PC-9 (cell line): ENCODE results near the gene PRRX2. TPM values are rescaled to one million over a fixed set of nuclear protein-coding genes. Genes with fewer than 3 reads are reported as not detected.
A peak's percentile ranks its signal among the peaks of the same experiment; 100 is the strongest.

Experiments used
- BruUV-seq: library from RNA; stranded (reverse); fragments of 400-500 nt; replicated peaks from 2 replicates; lab custom pipeline; 2021; lab: Mats Ljungman, UMichigan
- CTCF ChIA-PET: fragments of 300-600 bp; sonication (Branson Sonifier 250); formaldehyde crosslinking; loops from one replicate; lab custom pipeline; 2022; ENCODE audit warnings: antibody characterized with exemption; lab: Charles Lee
- POLR2A ChIA-PET: fragments of 300-600 bp; sonication (Branson Sonifier 250); formaldehyde crosslinking; loops from one replicate; lab custom pipeline; 2022; ENCODE audit warnings: antibody characterized with exemption; ENCODE audit not compliant: unreplicated experiment; lab: Charles Lee
- DNase-seq, 2 experiments: peaks; one replicate each; pipeline versions ENCODE4 v3.0.0 to v3.0.0-alpha.2; 2015 to 2022; ENCODE audit warnings: mixed read lengths in 1 of 2
- H2AFZ ChIP-seq: fragments of 200-600 bp; sonication (generic); 2 replicates; pipeline ENCODE4 v1.8.1; 2017; ENCODE audit warnings: antibody characterized with exemption
- H3F3A ChIP-seq: fragments of 200-600 bp; sonication (generic); 2 replicates; pipeline ENCODE4 v1.8.1; 2017; ENCODE audit warnings: antibody characterized with exemption, mild to moderate bottlenecking, low read depth; ENCODE audit not compliant: insufficient read depth
- H3K27ac ChIP-seq: fragments of 200-600 bp; sonication (generic); 2 replicates; pipeline ENCODE4 v1.6.1; 2016; ENCODE audit warnings: mixed run types
- H3K27me3 ChIP-seq: fragments of 200-600 bp; sonication (generic); 2 replicates; pipeline ENCODE4 v1.6.1; 2016; ENCODE audit warnings: low read depth, mixed run types; ENCODE audit not compliant: insufficient read depth
- H3K36me3 ChIP-seq: fragments of 200-600 bp; sonication (generic); 2 replicates; pipeline ENCODE4 v1.6.1; 2016; ENCODE audit warnings: low read depth, mixed run types
- H3K4me1 ChIP-seq: fragments of 200-600 bp; sonication (generic); replicated peaks from 2 replicates; pipeline ENCODE4 v1.6.1; 2016; ENCODE audit warnings: mixed run types; ENCODE audit not compliant: insufficient read depth
- H3K4me2 ChIP-seq: fragments of 200-600 bp; sonication (generic); 2 replicates; pipeline ENCODE4 v1.6.1; 2017; ENCODE audit warnings: mixed run types
- H3K4me3 ChIP-seq: fragments of 200-600 bp; sonication (generic); 2 replicates; pipeline ENCODE4 v1.6.1; 2016; ENCODE audit warnings: mixed run types
- H3K79me2 ChIP-seq: fragments of 200-600 bp; sonication (generic); 2 replicates; pipeline ENCODE4 v1.6.1; 2017; ENCODE audit warnings: low read depth, mixed run types
- H3K9me2 ChIP-seq: fragments of 200-600 bp; sonication (generic); 2 replicates; pipeline ENCODE4 v1.8.1; 2017; ENCODE audit warnings: mild to moderate bottlenecking; ENCODE audit not compliant: insufficient read depth
- H3K9me3 ChIP-seq: fragments of 200-600 bp; sonication (generic); 2 replicates; pipeline ENCODE4 v1.8.1; 2016; ENCODE audit warnings: low read depth; ENCODE audit not compliant: insufficient read depth
- H4K20me1 ChIP-seq: fragments of 200-600 bp; sonication (generic); 2 replicates; pipeline ENCODE4 v1.8.1; 2017; ENCODE audit not compliant: insufficient read depth
- CTCF ChIP-seq: fragments of 200-600 bp; sonication (generic); conservative IDR thresholded peaks from 2 replicates; pipeline ENCODE4 v1.6.1; 2017; ENCODE audit warnings: mixed run types, antibody characterized with exemption, mild to moderate bottlenecking, moderate library complexity
- EZH2 ChIP-seq: fragments of 200-600 bp; sonication (generic); IDR thresholded peaks from 2 replicates; pipeline ENCODE4 v1.8.0; 2017; ENCODE audit warnings: antibody characterized with exemption, low read depth
- intact Hi-C: fragments of 100-400 bp; cut with micrococcal nuclease; formaldehyde crosslinking; loops from one replicate; pipeline ENCODE4 v1.10.0; 2022; ENCODE audit not compliant: unreplicated experiment
- total RNA-seq: library from RNA; stranded (reverse); gene quantifications from 2 replicates; pipeline ENCODE4 v1.2.3, GENCODE V29; 2021

PRRX2 gene
- total RNA-seq, 1 experiment from 2014 or later, result 0.98 TPM

GRCh38 chr9:129664746-129665388 is 580 bp upstream of the PRRX2 start:
- Histone ChIP-seq H2AFZ (no peak overlapping the region), H3K27ac (no peak overlapping the region)

GRCh38 chr9:129665814-129666520 is 520 bp downstream of the PRRX2 start:
- TF ChIP-seq EZH2 (no peak), CTCF (no peak)
- Histone ChIP-seq H3K27me3 (peaks cover 3% of the 10 kb centered on the region; the same call in 1 of the 2 replicates), H3K27ac (no peak overlapping the region), H3K36me3 (no peaks in the 10 kb centered on the region), H3K4me1 (no peaks in the 10 kb centered on the region), H3K9me3 (no peaks in the 10 kb centered on the region), H2AFZ (no peak overlapping the region), H3K79me2 (no peaks in the 10 kb centered on the region), H4K20me1 (no peaks in the 10 kb centered on the region), H3K4me3 (no peak overlapping the region), H3F3A (no peaks in the 10 kb centered on the region), H3K4me2 (no peak overlapping the region; the same call in 1 of the 2 replicates), H3K9me2 (no peaks in the 10 kb centered on the region)
- CTCF ChIA-PET, result no interaction called here
- intact Hi-C loops, result no loop called here
- no peak for DNase-seq
- BruUV-seq, result no TSS peak
- POLR2A ChIA-PET, result no interaction called here

More at GRCh38 chr9:129664746-129665388, 580 bp upstream of the PRRX2 start:
- no peak for DNase-seq
- no peaks in the 10 kb centered on the region for H3K9me3 ChIP-seq
- H3K4me1 ChIP-seq, result no peaks in the 10 kb centered on the region
- no peaks in the 10 kb centered on the region for H3F3A ChIP-seq
- H3K36me3 ChIP-seq, result no peaks in the 10 kb centered on the region
- no peaks in the 10 kb centered on the region for H3K79me2 ChIP-seq
- ChIA-PET POLR2A (no interaction called here), CTCF (no interaction called here)
- H3K4me2 ChIP-seq, result peak overlapping the region; percentile 30; the same call in 1 of the 2 replicates
- TF ChIP-seq CTCF (no peak), EZH2 (no peak)
- H3K9me2 ChIP-seq, result no peaks in the 10 kb centered on the region
- intact Hi-C loops, result no loop called here
- BruUV-seq, result no TSS peak
- H4K20me1 ChIP-seq, result no peaks in the 10 kb centered on the region
- H3K27me3 ChIP-seq, result peaks cover 3% of the 10 kb centered on the region; the same call in 1 of the 2 replicates
- no peak overlapping the region for H3K4me3 ChIP-seq

GRCh38 chr9:129666575-129666974 is 1.1 kb downstream of the PRRX2 start:
- Histone ChIP-seq H3K4me1 (no peaks in the 10 kb centered on the region), H3K36me3 (no peaks in the 10 kb centered on the region), H3K9me2 (no peaks in the 10 kb centered on the region), H3K4me2 (no peak overlapping the region), H3F3A (no peaks in the 10 kb centered on the region), H2AFZ (no peak overlapping the region), H3K9me3 (no peaks in the 10 kb centered on the region), H3K79me2 (no peaks in the 10 kb centered on the region), H3K27me3 (peaks cover 3% of the 10 kb centered on the region; the same call in 1 of the 2 replicates), H4K20me1 (no peaks in the 10 kb centered on the region), H3K4me3 (no peak overlapping the region), H3K27ac (no peak overlapping the region)
- ChIA-PET POLR2A (no interaction called here), CTCF (no interaction called here)
- intact Hi-C loops, result no loop called here
- BruUV-seq, result no TSS peak
- TF ChIP-seq CTCF (no peak), EZH2 (no peak)
- no peak for DNase-seq
